Body of pancreas (tissue), 4 donors: Measurements from ENCODE around the gene PPA1. TPM values are rescaled to one million over a fixed set of nuclear protein-coding genes. Genes with fewer than 3 reads are reported as not detected.

ENCODE experiments used
- ATAC-seq: fragments of 150-250 bp; one replicate; pipeline ENCODE4 v1.9.1; 2016
- DNase-seq, 4 donors: peaks; one replicate each; pipeline ENCODE4 v3.0.0-alpha.2; 2019
- H3K27ac ChIP-seq, 4 donors: fragments of 200-600 bp; sonication (generic); 1 replicate in 3 of 4; 2 replicates in 1 of 4; pipeline versions ENCODE4 v1.5.1 to v1.6.1; 2016 to 2019; ENCODE audit warnings: mild to moderate bottlenecking in 1 of 4, mixed read lengths in 1 of 4, moderate library complexity in 1 of 4
- H3K27me3 ChIP-seq, 2 donors: fragments of 200-600 bp; sonication (generic); one replicate each; pipeline ENCODE4 v1.6.0; 2016; ENCODE audit warnings: mild to moderate bottlenecking in 1 of 2
- H3K36me3 ChIP-seq, 2 donors: fragments of 200-600 bp; sonication (generic); replicated peaks in 1 of 2; 2 replicates each; pipeline ENCODE4 v1.5.1; 2016; ENCODE audit warnings: low read depth in 2 of 2; ENCODE audit not compliant: insufficient read depth in 1 of 2
- H3K4me1 ChIP-seq: fragments of 200-600 bp; sonication (generic); one replicate; pipeline ENCODE4 v1.6.0; 2016
- H3K4me3 ChIP-seq, 2 donors: fragments of 200-600 bp; sonication (generic); 1 replicate in 1 of 2; 2 replicates in 1 of 2; pipeline ENCODE4 v1.5.1; 2016 to 2019
- H3K9me3 ChIP-seq, 3 donors: fragments of 200-600 bp; sonication (generic); 1 replicate in 2 of 3; 2 replicates in 1 of 3; pipeline ENCODE4 v1.5.1; 2016
- POLR2A ChIP-seq, 3 donors: fragments of 450-650 bp; IDR thresholded peaks; one replicate each; pipeline ENCODE4 v1.6.1; 2016; ENCODE audit warnings: antibody characterized with exemption in 3 of 3, mild to moderate bottlenecking in 2 of 3
- WGBS, 2 donors: methylation state at CpG; one replicate each; pipeline ENCODE4 v1.1.5; 2017; 5-methylcytosine and 5-hydroxymethylcytosine counted together
- intact Hi-C: fragments of 100-400 bp; cut with DNase I; formaldehyde crosslinking; loops from one replicate; pipeline ENCODE4 v1.15.1; 2023
- total RNA-seq, 2 donors: library from RNA; depleted of rRNA; stranded (reverse); fragments of >200 nt; gene quantifications; one replicate each; pipeline ENCODE4 v1.1.0, GENCODE V29; 2016
- TF ChIP-seq, protein P1 (sequence below), 7 experiments: fragments of 450-650 bp in 4 of 7; fragments of 200-600 bp in 3 of 7; sonication (generic) in 3 of 7; IDR thresholded peaks; one replicate each; pipeline ENCODE4 v1.5.1; 2016 to 2019; ENCODE audit warnings: antibody characterized with exemption in 7 of 7

The PPA1 gene
- total RNA-seq, 2 donors from 2014 or later = 101 to 108 TPM

DNA sequence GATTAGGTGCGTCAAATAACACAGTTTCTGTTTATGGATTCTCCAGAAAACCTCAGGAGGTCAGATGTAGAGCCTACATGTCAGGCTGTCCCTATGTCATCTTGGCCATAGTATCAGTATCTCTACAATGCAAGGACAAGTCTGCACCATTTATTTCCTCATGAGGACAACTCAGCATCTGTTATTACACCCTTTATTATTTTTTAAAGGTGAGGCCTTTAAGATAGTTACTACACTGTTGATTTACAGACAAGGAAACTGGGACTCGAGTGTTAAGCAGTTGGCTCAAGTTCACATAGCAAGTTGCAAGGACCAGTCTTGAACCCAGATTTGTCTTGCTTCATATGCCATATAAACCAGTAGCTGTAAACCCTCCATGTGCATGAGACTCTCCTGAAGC is 23.2 kb upstream of the PPA1 start:
- 68 to 83% methylated on average over 2 of the region's 2 CpGs for WGBS, 2 donors
- intact Hi-C loops = no loop called here
- Histone ChIP-seq H3K36me3 (no peaks in the 10 kb centered on the region), H3K9me3 (no peaks in the 10 kb centered on the region), H3K27me3 (no peaks in the 10 kb centered on the region), H3K4me1 (peaks cover 7% of the 10 kb centered on the region), H3K27ac (no peak overlapping the region), H3K4me3 (no peak overlapping the region)
- DNase-seq = no peak
- no peak for ATAC-seq
- TF ChIP-seq POLR2A (IDR thresholded peaks at IDR 0.05) = no peak
- TF ChIP-seq, protein P1, sequence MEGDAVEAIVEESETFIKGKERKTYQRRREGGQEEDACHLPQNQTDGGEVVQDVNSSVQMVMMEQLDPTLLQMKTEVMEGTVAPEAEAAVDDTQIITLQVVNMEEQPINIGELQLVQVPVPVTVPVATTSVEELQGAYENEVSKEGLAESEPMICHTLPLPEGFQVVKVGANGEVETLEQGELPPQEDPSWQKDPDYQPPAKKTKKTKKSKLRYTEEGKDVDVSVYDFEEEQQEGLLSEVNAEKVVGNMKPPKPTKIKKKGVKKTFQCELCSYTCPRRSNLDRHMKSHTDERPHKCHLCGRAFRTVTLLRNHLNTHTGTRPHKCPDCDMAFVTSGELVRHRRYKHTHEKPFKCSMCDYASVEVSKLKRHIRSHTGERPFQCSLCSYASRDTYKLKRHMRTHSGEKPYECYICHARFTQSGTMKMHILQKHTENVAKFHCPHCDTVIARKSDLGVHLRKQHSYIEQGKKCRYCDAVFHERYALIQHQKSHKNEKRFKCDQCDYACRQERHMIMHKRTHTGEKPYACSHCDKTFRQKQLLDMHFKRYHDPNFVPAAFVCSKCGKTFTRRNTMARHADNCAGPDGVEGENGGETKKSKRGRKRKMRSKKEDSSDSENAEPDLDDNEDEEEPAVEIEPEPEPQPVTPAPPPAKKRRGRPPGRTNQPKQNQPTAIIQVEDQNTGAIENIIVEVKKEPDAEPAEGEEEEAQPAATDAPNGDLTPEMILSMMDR (IDR thresholded peaks at IDR 0.05) = no peak

DNA sequence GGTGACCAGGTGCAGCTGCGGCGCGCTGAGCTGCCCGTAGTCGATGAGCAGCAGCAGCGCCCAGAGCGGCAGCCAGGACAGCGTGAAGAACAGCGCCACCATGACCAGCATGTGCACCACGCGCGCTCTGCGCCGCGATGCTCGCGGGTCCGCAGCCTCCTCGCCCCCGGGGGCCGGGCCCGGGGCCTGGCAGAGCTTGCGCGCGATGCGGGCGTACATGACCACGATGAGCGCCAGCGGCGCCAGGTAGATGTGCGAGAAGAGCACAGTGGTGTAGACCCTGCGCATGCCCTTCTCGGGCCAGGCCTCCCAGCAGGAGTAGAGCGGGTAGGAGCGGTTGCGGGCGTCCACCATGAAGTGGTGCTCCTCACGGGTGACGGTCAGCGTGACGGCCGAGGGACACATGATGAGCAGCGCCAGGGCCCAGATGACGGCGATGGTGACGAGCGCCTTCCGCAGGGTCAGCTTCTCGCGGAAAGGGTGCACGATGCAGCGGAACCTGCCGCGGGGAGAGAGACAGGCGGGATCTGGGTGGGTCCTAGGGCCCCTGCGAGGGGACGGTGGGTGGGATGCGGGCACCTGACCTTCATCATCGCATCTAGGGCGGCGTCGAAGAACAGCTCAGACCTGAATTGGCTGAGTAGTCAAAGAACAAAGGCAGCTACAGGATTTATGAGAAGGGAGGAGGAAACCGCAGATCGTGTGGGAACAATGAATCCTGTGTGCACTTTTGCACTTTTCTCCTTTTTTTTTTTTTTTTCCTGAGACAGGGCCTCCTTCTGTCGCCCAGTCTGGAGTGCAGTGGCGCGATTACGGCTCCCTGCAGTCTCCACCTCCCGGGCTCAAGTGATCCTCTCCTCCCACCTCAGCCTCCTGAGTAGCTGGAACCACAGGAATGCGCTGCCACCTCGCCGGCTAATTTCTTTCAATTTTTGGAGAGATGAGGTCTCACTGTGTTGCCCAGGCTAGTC is 22.4 kb upstream of the PPA1 start:
- intact Hi-C loops = no loop called here
- DNase-seq (peak in 1 of 4 donors; percentile 10), ATAC-seq (peak; percentile 41)
- Histone ChIP-seq H3K27ac (no peak overlapping the region), H3K36me3 (no peaks in the 10 kb centered on the region), H3K4me1 (peaks cover 7% of the 10 kb centered on the region), H3K9me3 (no peaks in the 10 kb centered on the region), H3K27me3 (no peaks in the 10 kb centered on the region), H3K4me3 (no peak overlapping the region)
- no peak for TF ChIP-seq POLR2A (IDR thresholded peaks at IDR 0.05)
- TF ChIP-seq, protein P1 (IDR thresholded peaks at IDR 0.05) = no peak
- 11 to 38% methylated on average over 30 to 70 of the region's 73 CpGs for WGBS, 2 donors

DNA sequence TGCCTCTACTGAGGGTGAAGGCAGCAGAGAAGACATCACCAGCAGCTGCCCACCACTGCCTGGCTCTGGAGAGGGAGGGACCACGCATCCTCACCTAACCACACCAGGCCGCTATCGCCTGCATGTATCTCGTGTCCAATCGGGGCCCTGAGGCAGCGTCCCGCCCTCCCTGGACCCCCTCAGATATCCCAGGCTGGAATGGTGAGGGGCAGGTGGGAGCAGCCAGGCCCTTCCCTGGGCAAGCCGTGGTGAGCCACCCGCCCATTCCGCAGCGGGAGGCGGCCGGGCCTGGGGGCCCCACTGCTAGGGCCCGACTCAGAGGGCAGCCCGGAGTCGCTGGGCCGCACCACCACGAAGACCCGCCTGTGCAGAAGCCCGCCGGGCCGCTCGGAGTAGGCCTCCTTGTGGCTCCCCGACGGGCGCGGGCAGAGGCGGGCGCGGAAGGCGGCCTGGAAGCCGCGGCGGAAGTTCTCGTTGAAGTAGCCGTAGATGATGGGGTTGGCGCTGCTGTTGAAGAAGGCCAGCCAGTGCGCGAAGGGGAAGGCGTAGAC is 21.6 kb upstream of the PPA1 start:
- DNase-seq (no peak), ATAC-seq (no peak)
- no peaks in the 10 kb centered on the region for H3K36me3 ChIP-seq
- no peak overlapping the region for H3K27ac ChIP-seq
- TF ChIP-seq POLR2A (IDR thresholded peaks at IDR 0.05) = no peak
- TF ChIP-seq, protein P1 (IDR thresholded peaks at IDR 0.05) = no peak
- no peaks in the 10 kb centered on the region for H3K9me3 ChIP-seq
- H3K4me1 ChIP-seq = peaks cover 7% of the 10 kb centered on the region
- H3K27me3 ChIP-seq = no peaks in the 10 kb centered on the region
- no peak overlapping the region for H3K4me3 ChIP-seq
- intact Hi-C loops = no loop called here
- WGBS, 2 donors = 51 to 65% methylated on average over 16 to 32 of the region's 40 CpGs

DNA sequence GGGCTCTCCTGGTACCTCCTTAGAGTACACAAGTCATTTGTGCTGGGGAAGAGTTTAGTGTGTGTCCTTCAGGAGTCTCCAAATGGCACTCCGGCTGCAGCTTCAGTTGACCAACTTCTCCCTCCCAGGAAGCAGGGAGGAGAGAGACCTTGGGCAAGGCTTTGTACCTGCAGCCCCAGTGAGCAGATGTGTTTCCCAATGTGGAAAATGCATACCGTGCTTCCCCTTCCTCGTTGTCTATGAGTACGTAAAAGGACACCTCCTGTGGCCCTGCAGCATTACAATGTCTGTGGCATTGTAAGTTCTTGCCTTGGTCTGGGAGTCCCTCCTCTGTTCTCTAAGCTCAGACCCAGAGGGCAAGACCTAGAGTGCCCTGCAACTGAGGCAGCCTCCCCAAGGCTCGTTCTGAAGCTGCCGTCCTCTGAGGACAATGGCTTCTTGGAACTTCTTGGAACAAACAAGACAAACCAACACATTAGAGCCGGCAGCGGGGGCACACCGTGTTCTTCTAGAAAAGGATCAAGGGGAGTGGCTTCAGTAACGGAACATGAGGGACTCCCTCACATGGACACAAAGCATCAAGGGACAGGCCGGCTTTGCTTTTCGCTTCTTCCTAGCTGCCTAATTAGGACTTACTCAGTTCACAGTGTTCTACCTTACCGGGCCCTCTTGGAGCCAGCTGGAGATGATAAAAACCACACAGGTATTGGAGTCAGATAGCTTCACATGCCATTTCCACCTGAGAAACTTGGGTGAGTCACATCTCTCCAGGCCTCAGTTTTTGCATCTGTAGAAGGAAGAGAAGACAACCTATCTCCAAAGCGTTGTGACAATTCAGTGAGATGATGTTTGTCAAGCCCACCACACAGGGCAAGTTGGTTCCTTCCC is 20.9 kb upstream of the PPA1 start:
- no peak for ATAC-seq
- H3K4me3 ChIP-seq = no peak overlapping the region
- intact Hi-C loops = no loop called here
- no peak for TF ChIP-seq POLR2A (IDR thresholded peaks at IDR 0.05)
- TF ChIP-seq, protein P1 (IDR thresholded peaks at IDR 0.05) = no peak
- H3K4me1 ChIP-seq = peaks cover 7% of the 10 kb centered on the region
- no peaks in the 10 kb centered on the region for H3K36me3 ChIP-seq
- H3K27ac ChIP-seq = no peak overlapping the region
- DNase-seq = no peak
- 79 to 86% methylated on average over 12 to 14 of the region's 14 CpGs for WGBS, 2 donors
- H3K9me3 ChIP-seq = no peaks in the 10 kb centered on the region
- no peaks in the 10 kb centered on the region for H3K27me3 ChIP-seq
